Epithelial cell of prostate (primary cell): ENCODE data around the gene KRTAP5-4.
"Not testable (repeated sequence)": the region's sequence is repeated elsewhere in the genome, so short reads cannot be mapped to it uniquely, and the experiment has no call there.

ENCODE experiments used
- DNase-seq: peaks from one replicate; pipeline ENCODE4 v3.0.0-alpha.2; 2011; ENCODE audit warnings: low read depth, low spot score
- H3K27ac ChIP-seq: fragments of 450-650 bp; 2 replicates; pipeline ENCODE4 v1.5.1; 2017; ENCODE audit warnings: mild to moderate bottlenecking

KRTAP5-4 gene

DNA sequence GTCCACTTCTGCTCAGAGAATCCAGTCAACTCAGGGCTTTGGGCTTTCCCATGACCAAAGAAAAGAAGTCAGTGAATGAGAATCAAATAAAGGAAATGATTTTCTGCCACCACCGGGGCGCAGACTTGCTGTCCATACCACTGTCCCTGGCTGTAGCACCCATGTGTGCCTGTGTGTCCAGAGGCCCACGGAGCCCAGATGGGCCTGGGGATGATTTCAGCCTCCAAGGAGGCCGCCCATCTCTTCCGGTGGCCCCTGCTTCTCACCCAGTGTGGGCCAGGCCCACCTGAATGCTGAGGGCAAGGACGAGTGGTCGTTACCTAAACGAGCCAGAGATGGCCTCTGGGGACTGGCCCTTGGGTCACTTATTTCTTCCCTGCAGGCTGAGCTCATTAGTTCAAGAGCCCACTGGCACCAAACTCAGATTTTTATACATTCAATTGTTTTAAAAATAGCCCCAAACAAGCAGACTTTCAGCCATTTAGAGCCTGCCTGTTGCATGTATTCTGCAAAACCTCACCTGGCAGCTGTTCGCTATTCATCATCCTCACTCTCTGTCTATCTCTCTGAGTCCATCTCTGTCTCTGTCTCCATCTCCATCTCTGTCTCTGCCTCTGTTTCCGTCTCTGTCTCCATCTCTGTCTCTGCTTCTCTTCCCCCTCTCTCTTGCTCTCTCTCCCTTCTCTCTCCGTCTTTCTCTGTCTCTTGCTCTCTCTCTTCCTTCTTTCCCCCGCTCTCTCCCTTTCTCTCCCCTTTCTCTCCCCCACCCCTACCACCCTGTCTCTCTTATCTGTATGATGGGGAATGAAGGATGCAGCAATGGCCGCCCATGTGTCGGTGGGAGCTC lies 31.8 kb upstream of the KRTAP5-4 start:
- H3K27ac ChIP-seq: no peak overlapping the region
- DNase-seq: no peak

DNA sequence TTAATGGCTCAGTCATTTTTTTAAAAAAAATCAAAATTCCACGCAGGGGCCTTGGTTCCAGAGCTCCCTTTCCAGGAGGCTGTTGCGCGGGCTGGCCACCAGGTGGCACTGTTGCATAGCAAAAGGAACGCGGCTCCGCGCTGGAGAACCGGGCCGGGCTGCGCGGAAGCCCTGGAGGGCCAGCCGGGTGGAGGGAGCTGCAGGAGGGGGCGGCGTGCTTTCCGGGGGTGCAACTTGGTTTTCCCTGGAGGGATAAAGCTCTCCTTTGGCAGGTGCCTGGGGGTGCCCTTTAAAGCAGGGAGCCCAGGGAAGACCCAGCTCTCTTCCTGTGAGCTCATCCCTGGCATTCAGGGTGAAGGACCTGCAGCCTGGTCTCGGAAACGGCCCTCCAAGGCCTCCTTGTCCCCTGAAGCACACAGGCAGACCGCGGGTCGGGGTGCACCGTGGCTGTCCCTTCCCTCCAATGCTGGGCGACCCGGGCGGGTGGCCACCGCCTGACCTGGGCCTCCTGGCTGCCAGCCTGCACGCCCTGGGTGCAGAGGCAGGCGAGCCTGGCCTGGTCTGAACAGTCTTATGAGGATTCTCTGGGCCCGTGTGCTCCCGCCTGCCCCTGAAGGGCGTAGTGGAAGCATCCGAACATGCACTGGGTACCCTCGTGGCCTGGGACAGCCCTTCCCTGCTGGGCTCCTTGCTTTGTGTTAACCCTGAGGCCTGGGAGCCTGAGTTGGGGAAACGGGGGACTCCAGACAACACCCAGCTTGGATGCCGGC lies 31.0 kb upstream of the KRTAP5-4 start:
- DNase-seq: no peak

DNA sequence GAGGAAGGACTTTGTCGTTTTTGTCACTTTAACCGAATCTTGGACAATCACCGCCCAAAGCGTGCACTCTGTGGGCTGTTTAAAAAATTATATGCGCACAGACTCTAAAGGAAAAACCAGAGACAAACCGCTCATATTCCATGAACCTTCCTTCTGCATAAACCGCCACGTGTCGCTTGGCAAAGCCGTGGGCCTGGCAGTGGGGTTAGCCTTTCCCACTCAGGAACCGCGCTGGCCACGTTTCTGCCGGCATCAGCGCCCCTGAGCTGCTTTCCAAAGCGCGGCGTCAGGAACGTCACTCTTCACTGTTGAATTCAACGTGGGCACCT lies 30.5 kb upstream of the KRTAP5-4 start:
- H3K27ac ChIP-seq: no peak overlapping the region
- DNase-seq: no peak

More for the DNA sequence above, 31.0 kb upstream of the KRTAP5-4 start:
- H3K27ac ChIP-seq: no peak overlapping the region

DNA sequence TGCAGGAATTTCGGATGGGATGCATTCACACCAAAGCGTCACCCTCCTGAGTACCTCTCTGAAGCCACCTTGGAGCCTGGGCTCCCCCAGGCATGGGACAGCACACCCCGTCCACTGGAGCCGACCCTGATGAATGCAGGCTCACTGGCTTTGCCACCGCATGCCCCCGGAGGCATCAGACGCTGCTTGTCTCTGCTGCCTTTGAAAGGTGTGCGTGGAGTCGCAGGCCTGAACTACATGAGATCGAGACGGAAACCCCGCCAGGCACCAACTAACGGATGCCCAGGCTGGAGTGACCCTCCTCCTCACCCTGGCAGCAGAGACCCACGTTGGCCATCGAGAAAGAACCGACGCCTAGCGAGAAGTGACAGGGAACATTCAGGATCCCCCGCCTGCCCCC lies 30.1 kb upstream of the KRTAP5-4 start:
- no peak for DNase-seq
- no peak overlapping the region for H3K27ac ChIP-seq

DNA sequence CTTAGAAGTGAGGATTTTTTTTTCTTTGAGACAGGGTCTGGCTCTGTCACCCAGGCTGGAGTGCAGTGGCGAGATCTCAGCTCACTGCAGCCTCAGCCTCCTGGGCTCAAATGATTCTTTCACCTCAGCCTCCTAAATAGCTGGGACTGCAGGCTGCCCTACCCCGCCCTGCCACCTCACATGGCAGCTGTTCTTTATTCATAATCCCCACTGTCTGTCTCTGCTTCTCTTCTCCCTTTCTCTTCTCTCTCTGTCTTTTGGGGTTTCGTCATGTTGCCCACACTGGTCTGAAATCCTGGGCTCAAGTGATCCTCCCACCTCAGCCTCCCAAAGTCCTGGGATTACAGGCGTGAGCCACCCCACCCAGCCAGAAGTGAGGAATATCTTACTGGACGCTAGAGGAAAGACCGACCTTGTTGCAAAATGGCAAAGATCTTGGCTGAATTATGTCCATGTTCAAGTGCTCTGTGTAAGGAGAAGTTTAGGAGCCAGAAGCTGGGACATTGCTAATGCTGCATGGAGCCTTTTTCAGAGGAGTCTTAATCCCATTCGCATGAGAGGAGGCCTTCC lies 29.6 kb upstream of the KRTAP5-4 start:
- no peak overlapping the region for H3K27ac ChIP-seq
- no peak for DNase-seq

DNA sequence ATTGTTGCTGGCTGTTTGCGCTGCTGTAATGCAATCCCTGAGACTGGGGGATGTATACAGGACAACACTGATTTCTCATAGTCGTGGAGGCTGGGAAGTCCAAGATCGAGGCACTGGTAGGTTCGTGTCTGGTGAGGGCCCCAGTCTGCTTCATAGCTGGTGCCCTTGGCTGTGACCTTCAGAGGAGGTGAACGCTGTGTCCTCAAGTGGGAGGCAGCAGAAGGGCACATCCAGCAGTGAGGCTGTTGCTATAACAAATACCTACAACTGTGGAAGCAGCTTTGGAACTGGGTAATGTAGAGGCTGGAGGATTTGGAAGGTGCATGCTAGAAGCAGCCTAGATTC lies 29.0 kb upstream of the KRTAP5-4 start:
- H3K27ac ChIP-seq: no peak overlapping the region
- DNase-seq: no peak

DNA sequence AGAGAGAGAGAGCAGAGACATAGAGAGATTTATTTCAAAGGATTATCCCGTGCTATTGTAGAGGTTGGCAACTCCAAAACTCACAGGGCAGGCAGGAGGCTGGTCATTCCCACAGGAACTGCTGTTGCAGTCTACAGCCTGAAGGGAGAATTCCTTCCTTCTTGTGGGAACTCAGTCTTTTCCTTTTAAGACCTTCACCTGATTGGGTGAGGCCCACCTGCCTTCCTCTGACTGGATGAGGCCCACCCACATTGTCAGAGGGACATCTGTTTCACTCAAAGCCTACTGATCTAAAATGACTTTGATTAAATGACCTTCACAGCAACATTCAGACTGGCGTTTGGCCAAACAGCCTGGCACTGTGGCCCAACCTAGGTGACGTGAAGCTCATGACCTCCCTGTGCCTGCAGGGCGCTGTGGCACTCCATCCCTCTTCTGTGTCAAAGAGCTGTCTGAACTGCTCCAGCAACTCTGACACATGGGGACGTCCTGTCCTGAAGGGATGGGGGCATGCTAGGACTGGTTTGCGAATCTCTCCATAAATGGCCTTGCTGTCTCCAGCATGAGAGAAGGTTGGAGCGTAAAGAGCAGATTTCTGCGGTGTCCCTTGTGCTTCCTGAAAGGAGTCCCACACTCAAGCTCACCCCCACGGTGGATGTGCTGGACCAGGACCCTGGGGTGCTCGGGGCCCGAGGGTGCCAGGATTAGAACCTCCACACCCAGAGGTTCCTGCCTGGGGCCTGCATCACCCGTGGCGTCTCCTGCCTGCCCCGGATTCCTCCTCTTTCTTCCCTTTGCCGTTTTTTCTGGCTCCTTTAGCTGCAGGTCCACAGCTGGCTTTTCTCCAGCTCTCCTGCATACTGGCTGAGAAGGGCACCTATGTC lies 28.3 kb upstream of the KRTAP5-4 start:
- peak; percentile 8 for DNase-seq
- H3K27ac ChIP-seq: no peak overlapping the region

DNA sequence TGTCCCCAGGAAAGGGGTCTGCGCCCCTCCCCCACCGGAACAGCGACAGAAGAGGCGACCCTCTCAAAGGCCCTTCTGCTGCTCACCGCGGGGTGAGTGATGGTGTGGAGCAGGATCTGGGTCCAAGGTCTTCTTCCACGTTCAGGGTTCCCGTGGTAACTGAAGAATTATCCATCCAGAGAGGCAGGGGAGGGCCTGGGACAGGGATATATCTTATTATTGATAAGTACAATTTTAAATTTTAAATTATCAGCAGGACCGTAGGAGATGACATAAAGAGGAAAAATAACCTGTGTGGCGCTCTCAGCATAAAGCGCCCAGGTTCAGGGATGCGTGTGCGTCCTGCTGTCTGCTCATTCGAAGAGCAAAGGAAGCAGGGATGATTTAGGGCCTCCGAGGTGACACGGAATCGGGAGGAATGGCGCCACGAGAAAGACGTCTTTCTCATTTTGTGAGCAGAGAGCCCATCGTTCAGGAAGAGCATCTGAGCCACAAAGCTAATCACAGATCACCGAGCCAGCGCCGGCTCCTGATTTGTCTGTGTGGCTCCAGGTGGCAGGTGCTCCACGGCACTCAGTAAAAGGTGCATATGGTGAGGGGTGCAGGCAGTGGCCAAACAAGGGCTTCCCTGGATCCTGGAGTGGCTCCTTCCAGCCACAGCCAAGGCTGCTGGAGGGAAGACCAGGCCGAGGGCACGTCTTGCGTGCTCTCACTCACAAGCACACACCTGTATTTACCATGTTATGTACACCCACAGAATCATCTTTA lies 26.9 kb upstream of the KRTAP5-4 start:
- H3K27ac ChIP-seq: no peak overlapping the region
- DNase-seq: no peak

DNA sequence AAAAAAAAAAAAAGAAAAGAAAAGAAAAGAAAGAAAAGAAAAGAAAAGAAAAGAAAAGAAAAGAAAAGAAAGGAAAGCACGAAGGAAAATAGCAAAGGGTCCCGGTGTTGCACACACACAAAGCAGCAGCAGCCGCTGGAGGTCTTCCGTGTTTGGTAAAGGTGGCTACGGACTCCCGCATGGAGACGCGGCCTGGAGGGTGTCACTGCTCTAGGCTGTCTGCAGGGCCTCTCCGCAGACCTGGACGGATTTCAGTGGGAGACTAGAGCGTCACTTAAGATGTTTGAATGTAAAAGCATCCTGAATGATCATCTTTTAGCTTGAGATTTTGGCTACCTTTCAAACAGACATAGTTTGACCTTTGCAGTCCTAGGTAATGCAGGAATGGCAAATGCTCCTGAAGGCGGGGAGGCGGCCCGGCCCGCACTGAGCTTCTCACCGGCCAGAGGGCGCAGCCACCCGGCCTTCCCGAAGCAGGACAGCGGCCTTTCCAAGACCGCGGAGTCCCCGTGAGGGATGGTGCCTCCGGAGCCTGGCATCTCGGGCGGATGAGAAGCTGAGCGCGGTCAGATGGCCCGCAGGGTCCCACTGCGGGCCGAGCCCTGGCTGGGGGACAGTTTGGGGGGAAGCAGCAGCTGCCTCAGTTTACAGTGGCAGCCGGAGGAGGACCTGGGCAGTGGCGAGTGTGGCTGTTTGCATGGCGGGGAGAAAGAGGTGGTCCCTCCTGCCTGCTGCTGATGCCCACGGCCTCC lies 26.1 kb upstream of the KRTAP5-4 start:
- DNase-seq: no peak
- H3K27ac ChIP-seq: no peak overlapping the region

DNA sequence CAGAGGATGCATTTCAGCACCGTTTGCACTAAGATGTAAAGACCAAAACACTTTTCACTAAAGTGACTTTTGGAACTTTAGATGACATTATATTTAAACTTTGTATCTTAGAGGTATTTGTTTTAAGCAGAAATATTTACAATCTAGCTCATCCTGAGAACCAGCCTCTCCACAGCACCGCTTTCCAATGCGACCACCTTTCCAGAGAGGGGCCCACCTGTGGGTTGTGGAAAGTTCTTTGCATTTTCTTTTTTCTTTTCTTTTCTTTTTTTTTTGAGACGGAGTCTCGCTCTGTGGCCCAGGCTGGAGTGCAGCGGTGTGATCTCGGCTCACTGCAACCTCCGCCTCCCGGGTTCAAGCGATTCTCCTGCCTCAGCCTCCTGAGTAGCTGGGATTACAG lies 24.6 kb upstream of the KRTAP5-4 start:
- DNase-seq, H3K27ac ChIP-seq: not testable (repeated sequence)

DNA sequence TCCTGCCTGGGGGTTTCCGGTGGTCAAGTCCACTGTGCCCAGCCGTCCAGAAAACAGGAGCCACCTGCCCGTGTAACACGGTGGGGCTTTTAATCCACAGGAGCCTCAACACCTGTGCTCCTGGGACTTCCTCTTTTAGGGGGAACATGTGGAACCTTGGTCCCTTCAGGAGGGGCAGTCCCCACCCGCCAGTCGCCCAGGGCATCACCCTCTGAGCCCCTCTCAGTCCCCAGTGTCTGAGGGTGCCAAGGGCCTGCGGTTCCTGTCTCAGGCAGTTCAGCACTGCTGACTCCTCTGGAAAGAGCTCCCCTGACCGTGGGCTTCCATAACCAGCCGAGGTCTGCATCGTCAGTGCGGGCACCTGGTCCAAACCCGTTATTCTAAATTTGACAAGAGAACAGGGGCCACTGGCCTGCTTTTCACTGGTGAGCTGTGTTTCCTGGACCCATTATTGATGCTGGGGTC lies 23.5 kb upstream of the KRTAP5-4 start:
- H3K27ac ChIP-seq: no peak overlapping the region
- no peak for DNase-seq

DNA sequence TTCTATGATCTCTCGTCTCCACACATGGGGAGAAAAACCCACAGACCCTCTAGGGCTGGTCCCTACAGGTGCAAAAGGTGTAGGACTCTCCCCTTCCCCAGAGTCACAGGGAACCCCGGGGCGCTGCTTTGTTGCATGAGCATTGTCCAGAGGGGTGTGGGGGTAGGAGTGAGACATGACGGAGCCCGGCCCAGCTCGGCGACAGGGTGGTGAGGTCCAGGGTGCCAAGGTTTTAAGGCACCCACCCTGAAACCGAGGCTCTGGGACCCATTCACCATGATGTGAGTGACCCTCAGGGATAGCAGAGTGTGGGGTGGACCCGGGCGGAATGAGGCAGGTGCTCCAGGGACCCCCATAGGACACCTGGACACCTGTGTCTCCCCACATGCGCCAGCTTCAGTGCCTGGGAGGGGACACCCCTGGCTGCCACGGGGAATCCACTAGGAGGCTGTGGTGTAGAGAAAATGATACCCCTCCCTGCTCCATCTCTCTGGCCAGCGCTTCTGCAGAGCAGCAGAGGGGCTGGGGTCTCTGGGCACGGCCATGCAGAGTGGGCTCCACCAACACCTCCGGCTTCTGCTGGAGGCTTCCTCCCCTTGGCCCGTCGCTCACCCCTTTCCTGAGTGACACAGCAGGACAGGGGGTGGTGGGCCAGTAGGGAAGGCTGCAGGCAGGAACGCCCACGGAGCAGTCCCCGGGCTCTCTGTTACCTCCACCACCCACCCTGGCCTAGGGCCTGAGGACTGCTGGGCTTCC lies 22.8 kb upstream of the KRTAP5-4 start:
- DNase-seq: no peak
- H3K27ac ChIP-seq: no peak overlapping the region

DNA sequence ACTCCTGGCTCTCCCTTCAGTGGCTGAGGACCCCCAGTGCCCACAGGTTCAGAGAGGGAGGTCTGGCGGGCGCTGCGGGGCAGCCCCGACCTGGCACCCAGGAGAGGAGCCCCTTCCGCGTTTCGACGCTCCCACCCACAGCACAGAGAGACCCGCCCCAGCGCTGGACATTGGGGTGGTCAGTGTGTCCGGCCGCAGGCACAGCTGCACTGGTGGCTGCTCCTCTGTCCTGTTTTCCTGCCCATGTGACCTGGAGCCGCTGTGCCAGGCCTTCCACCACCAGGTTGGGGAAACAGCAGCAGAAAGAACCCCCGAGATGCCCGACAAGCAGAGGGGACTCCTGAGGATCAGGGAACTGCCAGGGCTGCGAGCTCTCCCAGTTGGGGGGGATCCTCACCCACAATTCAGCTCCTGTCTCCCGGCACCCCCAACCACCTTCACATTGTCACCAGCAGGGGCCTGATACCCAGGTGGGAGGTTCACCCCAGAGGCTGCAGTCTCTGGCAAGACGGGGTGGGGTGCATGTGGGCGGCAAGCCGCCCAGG lies 21.3 kb upstream of the KRTAP5-4 start:
- no peak overlapping the region for H3K27ac ChIP-seq
- DNase-seq: no peak

DNA sequence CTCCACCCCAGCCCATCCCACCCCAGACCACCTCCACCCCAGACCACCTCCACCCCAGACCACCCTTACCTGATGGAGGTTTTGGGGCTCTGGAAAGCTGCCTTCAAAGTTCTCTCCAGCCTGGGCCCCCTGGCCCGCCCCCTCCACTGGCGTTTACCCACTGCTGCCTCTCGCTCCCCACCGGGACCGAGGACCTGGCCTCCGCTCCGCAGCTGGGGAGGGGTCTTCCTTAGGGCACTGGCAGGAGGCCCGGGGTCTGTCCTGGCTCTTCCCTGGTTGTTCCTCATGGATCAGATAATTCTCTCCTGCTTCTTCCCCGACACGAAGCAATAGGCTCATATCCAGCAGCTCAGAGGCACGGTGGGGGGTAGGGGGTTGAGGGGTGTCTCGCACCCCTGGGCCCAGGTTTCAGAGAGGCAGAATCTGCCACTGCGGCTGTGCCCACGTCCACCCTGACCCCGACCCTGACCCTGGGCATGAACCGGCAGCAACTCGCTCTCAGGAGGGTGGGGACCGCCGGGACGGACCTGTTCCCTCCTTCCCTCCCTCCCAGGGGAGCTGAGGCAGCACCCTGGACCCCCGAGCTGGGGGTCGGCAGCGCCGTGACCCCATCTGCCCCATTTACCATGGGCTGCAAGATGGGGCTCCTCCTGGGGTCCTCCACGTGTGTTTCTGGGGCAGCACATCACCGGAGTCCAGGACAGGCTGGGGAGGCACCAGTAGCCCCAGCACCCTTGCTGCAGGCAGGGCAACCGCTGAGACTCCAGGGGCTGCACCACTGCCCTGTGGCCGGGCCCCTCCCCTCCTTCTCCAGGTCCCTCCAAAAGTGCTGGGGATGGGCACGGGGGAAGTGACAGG lies 20.6 kb upstream of the KRTAP5-4 start:
- DNase-seq: no peak
- no peak overlapping the region for H3K27ac ChIP-seq

DNA sequence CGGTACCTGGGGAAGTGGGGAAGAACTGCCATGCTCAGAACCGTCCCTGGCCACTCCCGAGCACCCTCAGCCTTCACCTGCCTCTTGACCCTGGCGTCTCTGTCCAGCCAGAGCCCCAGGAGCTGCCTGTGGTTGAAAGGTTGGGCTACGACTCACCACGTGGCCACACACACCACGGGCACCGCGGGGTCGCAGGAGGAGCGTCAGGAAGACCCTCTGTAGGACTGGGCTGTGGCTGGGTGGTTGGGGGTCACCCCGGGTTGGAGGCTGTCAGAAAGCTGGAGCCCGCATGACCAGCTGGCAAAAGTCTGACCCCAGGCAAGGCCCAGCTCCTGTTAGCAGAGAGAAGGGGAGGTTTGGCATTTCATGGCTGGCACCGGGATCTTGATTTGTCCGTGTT lies 19.2 kb upstream of the KRTAP5-4 start:
- H3K27ac ChIP-seq: no peak overlapping the region

DNA sequence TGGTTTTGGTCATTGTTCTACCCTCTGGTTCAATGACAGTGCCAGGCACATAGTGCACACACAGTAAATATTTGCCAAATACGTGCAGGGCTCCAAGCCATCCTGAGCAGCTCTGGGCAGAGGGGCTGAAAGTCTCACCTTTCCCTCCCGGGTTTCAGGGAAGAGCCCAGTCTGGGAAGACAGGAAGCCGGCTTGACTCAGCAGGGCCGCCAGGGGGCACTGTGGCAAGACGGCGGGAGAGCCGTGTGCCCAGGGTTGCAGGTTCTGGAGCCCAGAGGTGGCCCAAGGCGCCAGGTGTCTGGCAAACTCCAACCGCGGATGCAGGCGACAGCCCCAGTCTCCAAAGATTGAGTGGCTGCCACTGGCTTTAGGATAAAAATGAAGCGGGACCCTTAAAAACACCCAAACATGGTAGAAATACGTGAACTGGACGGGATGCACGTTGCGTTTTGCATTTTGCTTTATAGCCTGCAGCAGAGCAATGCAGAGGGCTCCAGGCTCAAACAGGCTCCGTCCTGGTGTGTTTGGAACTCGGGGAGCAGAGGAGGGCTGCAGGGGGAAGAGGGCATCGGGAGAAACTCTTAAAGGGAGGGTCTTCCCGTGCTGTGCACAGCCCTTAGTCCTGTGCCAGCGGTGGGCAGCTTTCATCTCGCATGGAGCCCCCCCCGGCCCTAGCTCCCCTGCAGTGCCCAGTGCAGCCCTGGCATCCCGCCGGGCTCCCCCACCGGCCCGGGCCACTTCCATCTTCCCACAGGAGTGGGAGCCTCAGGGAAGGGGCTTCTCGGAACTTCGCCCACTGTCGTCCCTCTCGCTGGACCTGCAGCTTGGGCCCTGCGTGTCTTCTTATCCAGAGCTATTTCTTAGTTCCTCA lies 18.4 kb upstream of the KRTAP5-4 start:
- no peak overlapping the region for H3K27ac ChIP-seq
- no peak for DNase-seq

More for the DNA sequence above, 19.2 kb upstream of the KRTAP5-4 start:
- no peak for DNase-seq
